Measurements from ENCODE around the gene STK17A. TPM values are rescaled to one million over a fixed set of nuclear protein-coding genes. Genes with fewer than 3 reads are reported as not detected.

STK17A gene
- total RNA-seq (10 to 100 TPM; 18.5 to 18.8 TPM), polyA plus RNA-seq (ENCODE audit: insufficient read length in 2 of 2) (10 to 100 TPM; 16.9 to 17.4 TPM)
- long read RNA-seq, donor 1, transcript STK17A-201 (7 exons, 3,368 nt) = major isoform, 6 of 121 reads
- long read RNA-seq, donor 1, partial matches to known transcripts = 115 of 121 reads
- long read RNA-seq, donor 1, other reads (novel, unspliced or antisense) = 0 of 121 reads
- long read RNA-seq, donor 2, transcript STK17A-201 (7 exons, 3,368 nt) = major isoform, 6 of 47 reads
- long read RNA-seq, donor 2, partial matches to known transcripts = 30 of 47 reads
- long read RNA-seq, donor 2, other reads (novel, unspliced or antisense) = 11 of 47 reads
- long read RNA-seq, donor 3, partial matches to known transcripts = 0 of 3 reads
- long read RNA-seq, donor 3, other reads (novel, unspliced or antisense) = 0 of 3 reads
- long read RNA-seq, donor 4, transcript STK17A-201 (7 exons, 3,368 nt) = major isoform, 7 of 8 reads
- long read RNA-seq, donor 4, partial matches to known transcripts = 0 of 8 reads
- long read RNA-seq, donor 4, other reads (novel, unspliced or antisense) = 0 of 8 reads

GRCh38 chr7:43582503-43583423, at the start of gene STK17A:
Gene STK17A (plus strand): TSS chr7:43583108. CDS start chr7:43583244, 136 bp downstream.
- H3K27me3 ChIP-seq (ENCODE audit: control insufficient read depth, insufficient read depth, low read length) = no peaks in the 10 kb centered on the region
- peak within 1 kb of the TSS; percentile 69 for H3K4me3 ChIP-seq (ENCODE audit: low read depth, low read length)
- WGBS (ENCODE audit: insufficient coverage) = under 1% methylated on average over 82 of the region's 83 CpGs
- peaks cover 7% of the 10 kb centered on the region for H3K4me1 ChIP-seq (ENCODE audit: control insufficient read depth, insufficient read depth, low read length)
- DNase-seq (ENCODE audit: low read depth in 4 of 6, low spot score in 6 of 6) = peak; percentile 62 to 96 (median 78)
- no peaks in the 10 kb centered on the region for H3K36me3 ChIP-seq (ENCODE audit: control insufficient read depth, insufficient read depth, low read length)
- peak within 1 kb of the TSS; percentile 85 for H3K27ac ChIP-seq (ENCODE audit: low read depth, low read length)
- H3K9me3 ChIP-seq (ENCODE audit: control insufficient read depth, insufficient read depth, low read length) = no peaks in the 10 kb centered on the region

DNA sequence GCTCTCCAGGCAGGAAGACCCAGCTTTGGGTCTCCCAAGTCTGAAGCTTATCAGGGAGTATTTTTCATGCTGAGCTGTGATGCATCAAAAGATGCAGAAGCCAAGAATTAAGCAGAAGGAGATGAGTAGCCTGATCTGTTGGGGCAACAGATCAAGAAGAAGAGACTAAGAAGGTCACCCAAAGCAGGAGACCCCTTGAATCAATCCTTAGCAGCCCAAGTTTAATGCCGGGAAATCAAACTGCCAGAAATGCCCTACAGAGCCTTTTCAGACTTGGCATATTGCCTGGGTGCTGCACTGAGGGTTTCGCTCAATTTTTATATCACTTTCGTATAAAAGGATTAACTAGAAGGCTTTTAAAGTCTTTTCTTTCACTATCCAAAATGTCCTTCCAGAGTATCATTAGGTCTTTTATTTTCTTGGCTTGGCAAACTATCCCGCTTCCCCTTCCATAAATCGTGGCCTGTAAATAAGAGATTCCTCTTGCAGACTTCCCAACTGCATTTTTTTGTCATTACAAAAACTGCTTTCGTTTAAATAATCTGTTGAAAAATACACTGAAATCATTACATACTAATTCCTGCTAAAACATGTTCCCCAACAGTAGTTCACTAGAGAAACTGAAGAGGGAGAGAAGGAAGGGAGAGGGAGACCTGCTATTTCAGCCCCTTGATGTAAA, 49.0 kb upstream of the STK17A start:
- Histone ChIP-seq H3K4me1 (ENCODE audit: control insufficient read depth, insufficient read depth, low read length) (peaks cover 7% of the 10 kb centered on the region), H3K27me3 (ENCODE audit: control insufficient read depth, insufficient read depth, low read length) (no peaks in the 10 kb centered on the region), H3K36me3 (ENCODE audit: control insufficient read depth, insufficient read depth, low read length) (peaks cover 4% of the 10 kb centered on the region), H3K9me3 (ENCODE audit: control insufficient read depth, insufficient read depth, low read length) (no peaks in the 10 kb centered on the region), H3K27ac (ENCODE audit: low read depth, low read length) (peak overlapping the region; percentile 22), H3K4me3 (ENCODE audit: low read depth, low read length) (no peak overlapping the region)
- WGBS (ENCODE audit: insufficient coverage) = 33% methylated on average over 1 of the region's 6 CpGs
- DNase-seq (ENCODE audit: low read depth in 4 of 6, low spot score in 6 of 6) = peak in 3 of 6 donors; percentile 22 to 73 (median 35)

GRCh38 chr7:43535031-43535451, 47.9 kb upstream of the STK17A start:
- 100% methylated on average over 1 of the region's 4 CpGs for WGBS (ENCODE audit: insufficient coverage)
- DNase-seq (ENCODE audit: low read depth in 4 of 6, low spot score in 6 of 6) = peak in 1 of 6 donors; percentile 60

GRCh38 chr7:43535810-43536585, 46.9 kb upstream of the STK17A start:
- Histone ChIP-seq H3K36me3 (ENCODE audit: control insufficient read depth, insufficient read depth, low read length) (peaks cover 4% of the 10 kb centered on the region), H3K27me3 (ENCODE audit: control insufficient read depth, insufficient read depth, low read length) (no peaks in the 10 kb centered on the region), H3K9me3 (ENCODE audit: control insufficient read depth, insufficient read depth, low read length) (no peaks in the 10 kb centered on the region), H3K27ac (ENCODE audit: low read depth, low read length) (no peak overlapping the region), H3K4me3 (ENCODE audit: low read depth, low read length) (no peak overlapping the region), H3K4me1 (ENCODE audit: control insufficient read depth, insufficient read depth, low read length) (peaks cover 7% of the 10 kb centered on the region)
- DNase-seq (ENCODE audit: low read depth in 4 of 6, low spot score in 6 of 6) = no peak
- WGBS (ENCODE audit: insufficient coverage) = 86% methylated on average over 4 of the region's 6 CpGs

More at GRCh38 chr7:43535031-43535451, 47.9 kb upstream of the STK17A start:
- H3K27me3 ChIP-seq (ENCODE audit: control insufficient read depth, insufficient read depth, low read length) = no peaks in the 10 kb centered on the region
- peak overlapping the region; percentile 22 for H3K27ac ChIP-seq (ENCODE audit: low read depth, low read length)
- H3K36me3 ChIP-seq (ENCODE audit: control insufficient read depth, insufficient read depth, low read length) = peaks cover 4% of the 10 kb centered on the region
- no peak overlapping the region for H3K4me3 ChIP-seq (ENCODE audit: low read depth, low read length)
- peaks cover 7% of the 10 kb centered on the region for H3K4me1 ChIP-seq (ENCODE audit: control insufficient read depth, insufficient read depth, low read length)
- no peaks in the 10 kb centered on the region for H3K9me3 ChIP-seq (ENCODE audit: control insufficient read depth, insufficient read depth, low read length)

DNA sequence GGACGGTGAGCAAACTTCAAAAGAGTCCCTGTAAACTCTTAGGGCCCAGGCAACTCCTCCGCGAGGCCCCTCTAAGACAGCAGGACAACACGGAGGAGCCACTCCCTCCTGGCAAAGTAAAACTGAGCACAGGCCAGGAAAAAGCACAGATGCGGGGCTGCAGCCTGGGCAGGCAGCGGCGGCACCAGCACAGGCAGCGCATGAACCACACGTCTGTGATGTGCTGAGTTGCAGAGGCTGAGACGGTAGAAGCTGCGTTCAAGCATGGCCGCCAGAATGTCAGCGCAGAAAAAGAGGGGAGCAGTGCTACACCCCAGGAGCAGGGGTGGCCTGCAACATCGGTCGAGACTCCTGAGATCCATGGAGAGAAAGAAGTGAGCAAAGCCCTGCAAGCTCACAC, 46.1 kb upstream of the STK17A start:
- no peaks in the 10 kb centered on the region for H3K9me3 ChIP-seq (ENCODE audit: control insufficient read depth, insufficient read depth, low read length)
- peaks cover 7% of the 10 kb centered on the region for H3K4me1 ChIP-seq (ENCODE audit: control insufficient read depth, insufficient read depth, low read length)
- peaks cover 4% of the 10 kb centered on the region for H3K36me3 ChIP-seq (ENCODE audit: control insufficient read depth, insufficient read depth, low read length)
- H3K27me3 ChIP-seq (ENCODE audit: control insufficient read depth, insufficient read depth, low read length) = no peaks in the 10 kb centered on the region
- DNase-seq (ENCODE audit: low read depth in 4 of 6, low spot score in 6 of 6) = no peak
- 82% methylated on average over 13 of the region's 15 CpGs for WGBS (ENCODE audit: insufficient coverage)
- H3K4me3 ChIP-seq (ENCODE audit: low read depth, low read length) = no peak overlapping the region
- no peak overlapping the region for H3K27ac ChIP-seq (ENCODE audit: low read depth, low read length)

DNA sequence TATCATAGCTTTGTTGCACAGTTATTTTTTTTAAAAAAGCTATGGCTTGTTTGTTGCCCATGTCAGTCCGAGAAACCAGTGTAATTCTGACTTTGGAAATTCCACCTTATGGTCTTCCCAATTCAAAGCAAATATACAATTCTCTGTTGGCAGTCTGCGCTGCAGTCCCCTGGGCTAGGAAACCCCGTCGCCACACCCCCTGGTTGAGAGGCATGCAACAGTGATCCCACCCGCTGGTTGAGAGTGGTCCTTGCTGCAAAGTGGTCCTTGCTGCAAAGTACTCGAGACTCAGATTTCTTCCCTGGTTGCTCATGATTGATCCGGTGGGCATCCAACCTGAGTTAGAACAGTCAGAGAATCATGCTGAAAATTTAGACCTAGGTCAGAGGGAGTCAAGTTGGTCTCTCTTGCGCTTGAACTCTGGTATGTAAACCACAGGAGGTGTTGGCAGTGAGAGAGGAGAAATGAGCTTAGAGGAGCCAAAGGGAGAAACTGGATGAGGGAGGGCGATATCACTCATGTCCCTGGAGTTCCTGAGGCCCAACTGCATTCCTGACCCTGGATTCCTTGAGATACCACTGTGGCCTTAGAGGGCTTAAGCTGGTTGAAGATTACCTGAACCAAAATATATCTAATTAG, 45.0 kb upstream of the STK17A start:
- WGBS (ENCODE audit: insufficient coverage) = 75% methylated on average over 9 of the region's 9 CpGs
- Histone ChIP-seq H3K36me3 (ENCODE audit: control insufficient read depth, insufficient read depth, low read length) (peaks cover 4% of the 10 kb centered on the region), H3K4me1 (ENCODE audit: control insufficient read depth, insufficient read depth, low read length) (peaks cover 7% of the 10 kb centered on the region), H3K27ac (ENCODE audit: low read depth, low read length) (no peak overlapping the region), H3K4me3 (ENCODE audit: low read depth, low read length) (no peak overlapping the region), H3K9me3 (ENCODE audit: control insufficient read depth, insufficient read depth, low read length) (no peaks in the 10 kb centered on the region), H3K27me3 (ENCODE audit: control insufficient read depth, insufficient read depth, low read length) (no peaks in the 10 kb centered on the region)
- no peak for DNase-seq (ENCODE audit: low read depth in 4 of 6, low spot score in 6 of 6)

GRCh38 chr7:43538404-43538771, 44.5 kb upstream of the STK17A start:
- no CpG with 5 or more reads among the region's 4 CpGs for WGBS (ENCODE audit: insufficient coverage)
- Histone ChIP-seq H3K4me3 (ENCODE audit: low read depth, low read length) (no peak overlapping the region), H3K27me3 (ENCODE audit: control insufficient read depth, insufficient read depth, low read length) (no peaks in the 10 kb centered on the region), H3K36me3 (ENCODE audit: control insufficient read depth, insufficient read depth, low read length) (peaks cover 4% of the 10 kb centered on the region), H3K27ac (ENCODE audit: low read depth, low read length) (no peak overlapping the region), H3K4me1 (ENCODE audit: control insufficient read depth, insufficient read depth, low read length) (peaks cover 6% of the 10 kb centered on the region), H3K9me3 (ENCODE audit: control insufficient read depth, insufficient read depth, low read length) (no peaks in the 10 kb centered on the region)
- no peak for DNase-seq (ENCODE audit: low read depth in 4 of 6, low spot score in 6 of 6)

GRCh38 chr7:43540471-43540870, 42.4 kb upstream of the STK17A start:
- Histone ChIP-seq H3K9me3 (ENCODE audit: control insufficient read depth, insufficient read depth, low read length) (no peaks in the 10 kb centered on the region), H3K4me1 (ENCODE audit: control insufficient read depth, insufficient read depth, low read length) (no peaks in the 10 kb centered on the region), H3K27me3 (ENCODE audit: control insufficient read depth, insufficient read depth, low read length) (no peaks in the 10 kb centered on the region), H3K36me3 (ENCODE audit: control insufficient read depth, insufficient read depth, low read length) (peaks cover 4% of the 10 kb centered on the region), H3K4me3 (ENCODE audit: low read depth, low read length) (no peak overlapping the region), H3K27ac (ENCODE audit: low read depth, low read length) (no peak overlapping the region)
- no peak for DNase-seq (ENCODE audit: low read depth in 4 of 6, low spot score in 6 of 6)
- WGBS (ENCODE audit: insufficient coverage) = 83% methylated on average over 1 of the region's 3 CpGs
